HG03439 (cell line): ENCODE data around the gene TOR1A.

Experiments used
- ATAC-seq: cut with Tn5 transposase; IDR thresholded peaks from one replicate; pipeline ENCODE4 v1.9.1; 2021; ENCODE audit warnings: mild to moderate bottlenecking, moderate library complexity; ENCODE audit not compliant: unreplicated experiment

Gene TOR1A

GRCh38 chr9:129852579-129852978, 28.6 kb upstream of the TOR1A start:
- ATAC-seq = no peak

DNA sequence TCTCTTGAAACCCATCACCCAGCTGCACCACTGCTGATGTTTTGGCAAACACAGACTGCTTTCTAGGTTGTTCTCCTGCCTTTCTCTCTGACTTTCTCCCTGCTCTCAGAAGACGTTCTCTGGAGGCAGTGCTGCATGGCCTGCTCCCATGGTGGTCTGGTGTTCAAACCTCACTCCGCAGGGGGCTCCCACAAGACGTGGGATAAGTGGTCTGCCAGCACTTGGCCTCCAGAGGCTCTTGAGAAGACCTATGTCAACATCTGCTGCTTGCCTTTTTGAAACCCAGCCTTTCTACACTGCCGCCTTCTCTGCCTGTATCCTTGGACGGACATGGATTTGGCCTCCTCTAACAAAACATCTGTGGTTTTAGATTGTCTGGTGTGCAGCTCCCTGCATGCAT, 27.9 kb upstream of the TOR1A start:
- no peak for ATAC-seq

DNA sequence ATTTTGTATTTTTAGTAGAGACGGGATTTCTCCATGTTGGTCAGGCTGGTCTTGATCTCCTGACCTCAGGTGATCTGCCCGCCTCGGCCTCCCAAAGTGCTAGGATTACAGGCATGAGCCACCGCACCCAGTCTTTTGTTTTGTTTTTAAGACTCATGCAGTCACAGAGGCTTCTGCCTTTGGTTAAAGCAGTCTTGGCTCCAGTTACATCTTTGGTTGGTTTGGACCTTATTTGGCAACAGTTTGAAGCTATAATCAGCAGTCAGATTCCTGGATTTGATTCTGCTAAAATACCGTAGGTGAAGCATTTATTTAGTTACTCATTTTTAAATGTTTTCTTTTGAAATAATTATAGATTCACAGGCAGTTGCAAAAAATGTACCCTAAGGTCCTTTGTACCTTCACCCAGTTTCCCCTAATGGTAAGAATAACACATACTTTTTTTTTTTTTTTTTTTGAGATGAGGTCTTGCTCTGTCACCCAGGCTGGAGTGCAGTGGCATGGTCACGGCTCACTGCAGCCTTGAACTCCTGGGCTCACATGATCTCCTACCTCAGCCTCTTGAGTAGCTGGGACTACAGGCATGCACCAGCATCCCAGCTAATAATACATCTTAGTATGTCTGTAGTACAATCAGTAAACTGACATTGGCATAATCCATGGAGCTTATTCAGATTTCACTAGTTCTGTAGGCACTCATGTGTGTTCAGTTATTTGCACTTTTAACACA, 27.1 kb upstream of the TOR1A start:
- no peak for ATAC-seq

GRCh38 chr9:129849901-129850300, 26.0 kb upstream of the TOR1A start:
- no peak for ATAC-seq

DNA sequence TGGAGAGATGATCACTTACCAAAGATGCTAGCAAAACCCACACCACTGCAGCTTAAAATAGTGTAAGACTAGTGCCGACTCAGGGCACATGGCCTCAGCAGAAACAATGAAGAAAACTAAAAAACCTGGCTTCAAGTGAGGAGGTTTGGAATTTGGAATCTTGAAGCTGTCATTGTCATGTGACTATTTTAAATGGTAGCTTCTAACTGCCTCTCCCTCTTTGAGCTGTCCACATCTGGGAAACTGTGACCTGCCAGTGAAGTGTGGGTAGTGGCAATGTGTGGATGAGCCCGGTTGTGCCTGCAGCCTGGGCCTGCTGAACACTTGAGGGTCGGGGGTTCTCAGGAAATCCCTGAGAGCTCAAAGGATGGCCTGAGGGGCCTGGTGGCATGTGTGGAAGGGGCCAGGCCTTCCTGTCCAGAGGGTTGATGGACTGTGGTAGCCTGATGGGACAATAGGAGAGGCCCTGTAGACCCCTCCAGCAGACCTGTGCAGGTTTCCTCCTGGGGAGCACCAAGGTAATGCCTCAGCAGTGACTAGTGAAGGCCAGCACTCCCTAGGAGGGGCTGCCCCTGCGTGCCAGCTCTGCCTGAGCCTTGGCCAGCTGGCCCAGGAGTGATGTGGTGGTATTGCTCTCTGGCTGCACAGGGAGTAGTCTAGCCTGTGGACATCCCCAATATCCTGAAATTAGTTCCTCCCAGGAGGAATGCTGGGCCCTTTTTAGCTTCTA, 24.9 kb upstream of the TOR1A start:
- no peak for ATAC-seq

DNA sequence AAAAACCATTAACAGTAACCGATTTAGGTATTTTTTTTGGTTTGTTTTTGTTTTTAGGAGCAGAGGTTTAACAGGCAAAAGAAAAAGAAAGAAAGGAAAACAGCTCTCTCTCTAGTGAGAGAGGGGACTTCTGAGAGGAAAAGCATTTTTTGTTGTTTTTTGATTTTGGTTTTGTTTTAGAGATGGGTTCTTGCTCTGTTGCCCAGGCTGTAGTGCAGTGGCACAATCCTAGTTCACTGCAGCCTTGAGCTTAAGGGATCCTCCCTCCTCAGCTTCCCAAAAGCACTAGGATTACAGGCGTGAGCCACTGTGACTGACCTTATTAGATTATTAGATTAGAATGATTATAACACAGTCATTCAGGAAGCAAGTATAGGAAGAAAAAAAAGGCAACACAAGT, 21.4 kb upstream of the TOR1A start:
- ATAC-seq = no peak

DNA sequence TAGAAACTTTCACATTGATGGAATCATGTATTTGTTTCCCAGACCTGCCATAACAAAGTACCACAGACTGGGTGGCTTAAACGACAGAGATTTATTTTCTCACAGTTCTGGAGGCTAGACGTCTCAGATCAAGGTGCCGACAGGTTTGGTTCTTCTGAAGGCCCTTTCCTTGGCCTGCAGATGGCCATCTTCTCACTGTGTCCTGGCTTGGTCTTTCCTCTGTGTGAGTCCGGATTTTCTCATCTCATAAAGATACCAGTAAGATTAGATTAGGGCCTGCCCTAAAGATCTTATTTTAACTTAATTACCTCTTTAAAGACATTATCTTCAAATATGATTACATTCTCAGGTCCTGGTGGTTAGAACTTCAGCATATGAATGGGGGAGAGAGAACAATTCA, 17.1 kb upstream of the TOR1A start:
- no peak for ATAC-seq

DNA sequence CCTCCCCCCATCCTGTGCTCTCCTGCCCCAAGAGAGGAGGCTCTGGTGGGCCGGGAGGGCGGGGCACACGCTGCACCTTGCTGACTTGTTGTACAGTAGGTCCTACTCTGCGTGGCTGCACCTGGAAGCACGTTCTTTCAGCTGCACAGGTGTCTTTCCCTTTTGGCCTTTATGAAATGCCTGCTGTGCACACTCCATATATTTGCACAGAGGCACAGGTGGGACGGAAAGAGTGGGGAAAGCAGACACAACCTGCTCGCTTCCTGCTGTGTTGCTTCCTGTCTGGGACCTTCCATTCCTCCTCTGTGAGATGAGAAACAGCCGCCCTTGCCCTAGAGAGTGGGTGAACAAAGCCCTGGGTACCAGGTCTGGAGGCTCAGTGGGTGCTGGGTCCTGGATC, 16.1 kb upstream of the TOR1A start:
- no peak for ATAC-seq

DNA sequence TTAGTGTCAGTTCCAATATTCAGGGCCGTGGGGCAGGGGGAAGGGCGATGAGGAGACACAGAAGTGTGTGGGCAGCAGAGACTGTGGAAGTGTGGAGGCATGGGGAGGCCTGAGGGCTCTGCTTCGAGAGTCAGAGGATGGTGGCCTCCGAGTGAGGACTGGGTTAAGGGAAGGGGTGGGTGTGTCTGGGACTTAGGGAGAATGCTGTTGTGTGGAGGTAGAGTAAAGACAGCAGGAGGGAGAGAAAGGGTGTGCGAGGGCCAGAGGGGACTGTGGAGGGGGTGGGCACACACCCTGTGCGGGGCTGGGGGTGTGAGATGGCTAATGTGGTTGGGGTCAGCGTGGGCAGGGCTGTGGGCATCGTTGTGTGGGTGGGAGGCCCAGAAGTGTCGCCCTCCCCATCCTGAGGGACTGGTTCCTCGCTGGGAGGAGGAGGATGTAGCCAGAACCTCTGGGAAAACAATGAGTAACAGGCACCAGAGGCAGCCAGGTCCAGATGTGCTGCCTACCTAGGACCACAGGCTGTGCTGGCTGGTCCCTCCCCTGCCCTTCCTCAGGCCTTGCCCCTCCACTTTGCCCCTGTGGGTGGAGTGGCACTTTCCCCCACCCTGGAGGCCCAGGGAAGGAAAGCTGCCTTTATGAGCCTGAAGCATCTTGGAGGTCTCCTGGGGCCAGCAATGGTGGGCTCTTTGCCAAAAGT, 15.5 kb upstream of the TOR1A start:
- ATAC-seq = no peak

- no peak for ATAC-seq
Observed at GRCh38 chr9:129838707-129839259, 14.8 kb upstream of the TOR1A start.

DNA sequence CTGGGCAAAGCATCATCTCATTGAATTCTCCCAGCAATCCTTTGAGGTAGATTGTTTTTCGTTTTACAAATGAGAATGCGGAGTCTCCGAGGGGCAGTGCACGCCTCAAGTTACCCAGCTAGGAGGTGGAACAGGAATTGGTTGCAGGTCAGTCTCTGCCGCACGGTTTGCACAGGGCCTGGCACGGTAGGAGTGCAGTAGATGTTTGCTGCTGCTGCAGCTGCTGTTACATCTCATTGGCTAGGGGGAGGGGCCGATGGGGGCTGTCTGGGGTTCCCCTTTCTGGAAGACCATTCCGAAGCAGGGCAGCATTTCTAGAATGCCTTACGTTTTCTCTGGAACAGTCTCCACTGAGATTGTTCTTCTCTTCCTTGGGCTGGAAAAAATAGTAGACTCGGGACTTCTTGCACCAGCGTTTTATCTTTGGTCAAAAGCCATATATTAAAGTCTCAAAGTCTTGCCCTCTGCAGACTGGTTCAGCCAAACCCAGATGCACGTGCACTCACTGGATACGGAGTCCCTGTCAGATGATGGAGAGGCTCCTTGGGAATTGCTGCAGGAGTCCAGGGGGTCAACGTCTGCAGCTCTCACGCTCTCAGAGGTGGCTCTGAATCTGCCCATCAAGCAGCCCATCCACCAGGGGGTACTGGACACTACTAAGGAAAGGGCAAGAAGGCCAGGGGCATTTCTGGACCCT, 12.5 kb upstream of the TOR1A start:
- no peak for ATAC-seq

GRCh38 chr9:129835860-129836223, 11.9 kb upstream of the TOR1A start:
- ATAC-seq = no peak

- peak; percentile 86 for ATAC-seq
Observed at GRCh38 chr9:129835128-129835859, 11.4 kb upstream of the TOR1A start, which contains the start of the genes C9orf78 and USP20. Gene C9orf78, minus strand, starts transcription at chr9:129835275. Its CDS starts 54 bp downstream, at chr9:129835221. Gene USP20, plus strand, starts transcription at chr9:129835458. Its CDS starts 17,098 bp downstream, at chr9:129852556.

DNA sequence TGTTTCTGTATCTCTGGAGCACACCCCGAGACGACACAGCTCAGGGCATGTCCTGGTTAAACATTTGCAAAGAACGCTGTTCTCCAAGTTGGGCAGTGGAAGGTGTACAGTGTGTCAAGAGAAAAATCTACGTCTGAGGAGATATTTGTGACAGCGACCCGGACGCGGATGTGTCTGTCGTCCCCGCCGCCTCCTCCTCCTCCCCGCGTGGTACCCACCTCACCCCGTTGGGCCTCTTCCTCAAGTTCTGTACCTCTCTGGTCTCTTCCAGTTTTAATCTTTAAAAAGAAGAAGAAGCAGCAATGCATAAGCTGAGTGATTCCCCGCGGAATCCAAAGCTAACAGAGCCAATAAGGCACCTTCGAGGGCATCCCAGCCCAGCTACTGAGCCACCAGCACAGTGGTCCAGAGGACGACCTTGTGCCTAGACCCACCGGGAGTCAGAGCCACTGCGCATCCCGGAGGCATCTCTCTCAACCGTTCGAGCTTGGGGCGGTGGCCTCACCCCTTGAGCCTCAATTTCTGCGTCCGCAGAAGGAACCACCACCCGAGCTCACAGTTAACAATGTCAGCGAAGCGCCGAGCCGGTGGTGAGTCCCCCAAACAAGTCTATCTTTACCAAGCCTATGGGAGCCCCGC, 10.7 kb upstream of the TOR1A start:
- ATAC-seq = peak; percentile 32

- ATAC-seq = no peak
Observed at GRCh38 chr9:129832982-129833381, 9.0 kb upstream of the TOR1A start.

DNA sequence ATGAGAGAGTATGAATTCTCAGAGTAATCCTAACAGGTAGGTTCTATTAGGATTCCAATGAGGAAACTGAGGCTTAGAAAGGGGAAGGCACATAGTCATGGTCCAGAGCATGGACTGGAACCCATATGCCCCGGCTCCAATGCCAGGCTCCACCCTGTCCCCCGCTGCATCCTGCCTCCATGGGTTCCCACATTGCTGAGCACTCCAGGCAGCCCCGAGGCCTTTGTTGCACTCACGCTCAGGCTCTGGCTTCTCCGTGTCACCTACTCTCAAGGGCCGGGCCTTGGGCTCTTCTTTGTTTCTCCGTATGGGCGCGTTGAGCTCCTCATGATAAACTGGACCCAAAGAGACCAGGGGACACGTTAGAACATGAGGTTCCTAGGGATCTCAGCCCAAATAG, 5.0 kb upstream of the TOR1A start:
- ATAC-seq = no peak

DNA sequence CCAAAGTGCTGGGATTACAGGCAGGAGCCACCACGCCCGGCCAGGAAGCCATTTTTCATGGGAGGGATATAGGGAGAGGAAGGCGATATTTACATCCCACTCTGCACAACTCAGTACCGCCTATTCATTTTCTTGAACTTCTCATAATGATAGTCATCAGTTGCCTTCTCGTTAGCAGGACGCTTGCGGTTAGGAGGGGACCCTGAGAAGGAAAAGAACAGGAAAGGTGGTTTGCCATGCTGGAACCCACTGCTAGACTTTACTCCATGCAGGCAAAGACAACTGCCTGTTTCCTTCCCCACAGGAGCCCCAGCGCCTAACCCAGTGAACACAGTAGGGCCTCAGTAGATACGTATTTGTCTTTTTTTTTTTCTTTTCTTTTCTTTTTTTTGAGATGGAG, 4.1 kb upstream of the TOR1A start:
- no peak for ATAC-seq

GRCh38 chr9:129826759-129827158, 2.8 kb upstream of the TOR1A start:
- ATAC-seq = no peak

GRCh38 chr9:129826344-129826743, 2.4 kb upstream of the TOR1A start:
- ATAC-seq = no peak

GRCh38 chr9:129823542-129823934, 398 bp downstream of the TOR1A start:
- no peak for ATAC-seq
